Type B pancreatic cell (in vitro differentiated cells): Measurements from ENCODE around the gene OST4. TPM values are rescaled to one million over a fixed set of nuclear protein-coding genes. Genes with fewer than 3 reads are reported as not detected.

Experiments
- DNase-seq: peaks from one replicate; pipeline ENCODE4 v3.0.0; 2021; ENCODE audit warnings: mixed read lengths; ENCODE audit not compliant: unreplicated experiment; ENCODE audit errors: extremely low spot score
- H3K27ac Mint-ChIP-seq: 2 replicates; pipeline ENCODE4 v1.8.0; 2021; ENCODE audit warnings: mild to moderate bottlenecking, mixed read lengths
- H3K27me3 Mint-ChIP-seq: 2 replicates; pipeline ENCODE4 v1.8.0; 2021; ENCODE audit warnings: mixed read lengths
- H3K36me3 Mint-ChIP-seq: 2 replicates; pipeline ENCODE4 v1.8.0; 2021; ENCODE audit warnings: mixed read lengths
- H3K4me1 Mint-ChIP-seq: one replicate; pipeline ENCODE4 v1.8.0; 2021; ENCODE audit warnings: mixed read lengths; ENCODE audit not compliant: unreplicated experiment
- H3K4me3 Mint-ChIP-seq: 2 replicates; pipeline ENCODE4 v1.8.0; 2021; ENCODE audit warnings: mild to moderate bottlenecking, mixed read lengths
- H3K9me3 Mint-ChIP-seq: 2 replicates; pipeline ENCODE4 v1.8.0; 2021; ENCODE audit warnings: mixed read lengths
- CTCF ChIP-seq: fragments of 200-600 bp; sonication (generic); conservative IDR thresholded peaks from 2 replicates; pipeline ENCODE4 v1.5.0; 2021; ENCODE audit warnings: antibody characterized with exemption, mild to moderate bottlenecking
- total RNA-seq: library from RNA; stranded (reverse); gene quantifications from 2 replicates; pipeline ENCODE4 v1.2.1, GENCODE V29; 2021; ENCODE audit warnings: low replicate concordance

OST4 gene
- total RNA-seq, 1 donor from 2014 or later: 298 TPM

GRCh38 chr2:27040282-27040681 lies 31.2 kb downstream of the OST4 start:
- peaks cover 3% of the 10 kb centered on the region for H3K4me1 Mint-ChIP-seq
- peaks cover 17% of the 10 kb centered on the region for H3K36me3 Mint-ChIP-seq
- no peak for TF ChIP-seq CTCF
- no peak overlapping the region for H3K4me3 Mint-ChIP-seq
- no peaks in the 10 kb centered on the region for H3K9me3 Mint-ChIP-seq
- H3K27me3 Mint-ChIP-seq: no peaks in the 10 kb centered on the region
- no peak overlapping the region for H3K27ac Mint-ChIP-seq
- no peak for DNase-seq

GRCh38 chr2:27039871-27040270 lies 31.6 kb downstream of the OST4 start:
- no peak overlapping the region for H3K4me3 Mint-ChIP-seq
- no peak for DNase-seq
- TF ChIP-seq CTCF: no peak
- no peak overlapping the region for H3K27ac Mint-ChIP-seq
- H3K27me3 Mint-ChIP-seq: no peaks in the 10 kb centered on the region
- peaks cover 20% of the 10 kb centered on the region for H3K36me3 Mint-ChIP-seq
- no peaks in the 10 kb centered on the region for H3K9me3 Mint-ChIP-seq
- H3K4me1 Mint-ChIP-seq: peaks cover 6% of the 10 kb centered on the region

GRCh38 chr2:27039426-27039825 lies 32.0 kb downstream of the OST4 start:
- no peak for DNase-seq
- no peak overlapping the region for H3K27ac Mint-ChIP-seq
- H3K9me3 Mint-ChIP-seq: no peaks in the 10 kb centered on the region
- H3K36me3 Mint-ChIP-seq: peaks cover 20% of the 10 kb centered on the region
- TF ChIP-seq CTCF: no peak
- H3K27me3 Mint-ChIP-seq: no peaks in the 10 kb centered on the region
- no peak overlapping the region for H3K4me3 Mint-ChIP-seq
- peaks cover 6% of the 10 kb centered on the region for H3K4me1 Mint-ChIP-seq

GRCh38 chr2:27038631-27039339 lies 32.7 kb downstream of the OST4 start:
- Mint-ChIP-seq H3K27ac (no peak overlapping the region), H3K9me3 (no peaks in the 10 kb centered on the region), H3K4me3 (no peak overlapping the region), H3K27me3 (no peaks in the 10 kb centered on the region), H3K4me1 (peaks cover 11% of the 10 kb centered on the region), H3K36me3 (peaks cover 24% of the 10 kb centered on the region)
- DNase-seq: no peak
- no peak for TF ChIP-seq CTCF

GRCh38 chr2:27038012-27038411 lies 33.4 kb downstream of the OST4 start:
- Mint-ChIP-seq H3K4me1 (peaks cover 17% of the 10 kb centered on the region), H3K27me3 (no peaks in the 10 kb centered on the region), H3K9me3 (no peaks in the 10 kb centered on the region), H3K4me3 (no peak overlapping the region), H3K36me3 (peaks cover 29% of the 10 kb centered on the region), H3K27ac (no peak overlapping the region)
- TF ChIP-seq CTCF: no peak
- DNase-seq: no peak
